ENCODE results near the gene ACRV1. TPM values are rescaled to one million over a fixed set of nuclear protein-coding genes. Genes with fewer than 3 reads are reported as not detected.

ACRV1 gene
- total RNA-seq, 2 donors from 2014 or later, result not detected

DNA sequence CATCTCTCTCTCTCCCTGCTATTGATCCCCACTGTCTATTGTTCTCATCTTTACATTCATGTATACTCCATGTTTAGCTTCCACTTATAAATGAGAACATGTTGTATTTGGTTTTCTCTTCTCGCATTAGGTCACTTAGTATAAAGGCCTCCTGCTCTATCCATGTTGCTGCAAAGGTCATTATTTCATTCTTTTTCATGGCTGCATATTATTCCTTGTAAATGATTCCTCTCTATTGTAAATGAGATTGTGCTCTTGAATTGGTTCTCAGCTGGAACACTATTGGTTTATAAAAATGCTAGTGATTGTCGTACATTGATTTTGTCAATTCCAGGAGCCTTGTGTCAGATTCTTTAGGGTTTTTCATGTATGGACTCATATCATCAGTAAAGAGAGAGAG is 13.5 kb downstream of the ACRV1 start:
- no peak for DNase-seq (ENCODE audit: low spot score)

DNA sequence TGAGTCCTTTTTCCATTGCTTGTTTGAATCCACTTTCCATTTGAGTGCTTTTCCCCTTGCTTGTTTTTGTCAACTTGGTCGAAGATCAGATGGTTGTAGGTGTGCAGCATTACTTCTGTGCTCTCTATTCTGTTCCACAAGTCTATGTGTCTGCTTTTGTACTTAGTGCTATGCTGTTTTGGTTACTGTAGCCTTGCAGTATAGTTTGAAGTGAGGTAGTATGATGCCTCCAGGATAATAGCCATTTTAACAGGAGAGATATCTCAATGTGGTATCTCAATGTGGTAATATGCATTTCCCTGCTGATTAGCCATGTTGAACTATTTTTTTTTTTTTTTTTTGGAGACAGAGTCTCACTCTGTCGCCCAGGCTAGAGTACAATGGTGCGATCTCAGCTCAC is 16.7 kb downstream of the ACRV1 start:
- intact Hi-C loops (cut with DNase I), result no loop called here
- no peak for DNase-seq (ENCODE audit: low spot score)

More for the DNA sequence above, 13.5 kb downstream of the ACRV1 start:
- intact Hi-C loops (cut with DNase I), result no loop called here

DNA sequence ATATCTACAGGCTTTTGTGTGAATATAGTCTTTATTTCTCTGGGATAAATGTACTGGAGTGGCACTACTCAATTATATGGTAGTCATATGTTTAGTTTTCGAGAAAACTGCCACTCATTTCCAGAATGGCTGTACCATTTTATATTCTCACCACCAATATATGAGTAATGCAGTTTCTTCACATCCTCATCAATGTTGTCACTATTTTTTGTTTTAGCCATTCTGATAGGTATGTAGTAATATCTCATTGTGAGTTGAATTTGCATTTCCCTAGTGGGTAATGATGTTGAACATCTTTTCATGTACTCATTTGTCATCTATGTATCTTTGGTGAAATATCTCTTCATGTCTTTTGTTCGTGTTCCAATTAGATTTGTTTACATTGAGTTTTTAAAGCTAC is 18.0 kb downstream of the ACRV1 start:
- intact Hi-C loops (cut with DNase I), result no loop called here
- DNase-seq (ENCODE audit: low spot score), result no peak

DNA sequence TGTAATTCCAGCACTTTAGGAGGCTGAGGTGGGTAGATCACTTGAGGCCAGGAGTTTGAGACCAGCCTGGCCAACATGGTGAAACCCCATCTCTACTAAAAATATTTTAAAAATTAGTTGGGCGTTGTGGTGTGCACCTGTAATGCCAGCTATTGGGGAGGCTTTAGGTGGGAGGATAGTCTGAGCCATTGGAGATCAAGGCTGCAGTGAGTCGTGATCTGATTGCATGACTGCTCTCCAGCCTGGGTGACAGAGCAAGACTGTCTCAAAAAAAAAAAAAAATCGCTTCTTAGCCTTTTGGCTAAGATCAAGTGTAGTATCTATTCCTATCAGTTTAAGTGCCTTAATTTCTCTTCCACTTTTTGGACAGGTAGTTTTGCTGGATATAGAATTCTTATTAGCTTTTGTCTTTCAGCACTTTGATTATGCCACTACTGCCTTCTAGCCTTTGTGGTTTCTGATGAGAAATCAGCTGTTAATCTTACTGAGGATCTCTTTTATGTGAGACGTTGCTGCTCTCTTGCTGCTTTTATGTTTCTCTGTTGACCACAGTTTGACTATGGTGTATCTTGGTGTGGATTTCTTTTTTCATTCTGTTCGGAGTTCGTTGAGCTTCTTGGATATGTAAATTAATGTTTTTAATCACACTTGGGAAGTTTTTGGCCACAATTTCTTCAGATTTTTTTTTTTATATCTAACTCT is 31.0 kb downstream of the ACRV1 start:
- intact Hi-C loops (cut with DNase I), result no loop called here
- no peak for DNase-seq (ENCODE audit: low spot score)

DNA sequence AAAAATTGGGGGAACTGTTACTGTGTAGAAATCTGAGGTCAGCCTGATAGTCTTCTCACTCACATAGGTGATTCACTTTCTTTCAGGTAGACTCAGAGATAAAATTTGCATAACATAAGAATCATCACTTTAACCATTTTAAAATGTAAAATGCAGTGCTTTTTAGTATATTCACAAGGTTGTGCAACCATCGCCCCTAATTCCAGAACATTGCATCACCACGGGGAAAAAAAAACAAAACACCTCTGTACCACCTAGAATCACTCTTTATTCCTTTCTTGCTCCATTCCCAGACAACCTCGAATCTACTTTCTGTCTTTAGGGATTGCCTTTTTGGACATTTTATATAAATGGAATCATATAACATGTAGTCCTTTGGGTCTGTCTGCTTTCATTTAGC is 34.8 kb downstream of the ACRV1 start:
- no peak for DNase-seq (ENCODE audit: low spot score)
- intact Hi-C loops (cut with DNase I), result no loop called here

DNA sequence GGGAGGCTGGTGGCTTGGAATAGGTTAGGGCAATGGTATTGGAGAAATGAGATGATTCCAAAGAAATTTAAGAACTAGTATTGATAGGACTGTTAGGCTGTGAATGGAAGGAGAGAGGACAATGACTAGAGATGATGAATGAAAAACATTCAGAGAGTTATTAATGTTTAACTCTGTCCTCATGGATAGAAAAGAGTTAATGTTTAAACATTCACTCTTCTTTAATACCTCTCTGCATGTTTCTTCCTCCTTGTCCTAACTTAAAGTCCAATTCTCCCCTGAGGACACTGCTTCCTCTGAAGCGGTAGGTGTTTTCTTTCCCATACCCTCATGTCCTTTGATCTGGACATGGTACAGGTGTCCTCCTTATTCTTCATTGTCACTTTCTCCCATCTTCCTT is 42.3 kb downstream of the ACRV1 start:
- intact Hi-C loops (cut with DNase I), result no loop called here
- no peak for DNase-seq (ENCODE audit: low spot score)

DNA sequence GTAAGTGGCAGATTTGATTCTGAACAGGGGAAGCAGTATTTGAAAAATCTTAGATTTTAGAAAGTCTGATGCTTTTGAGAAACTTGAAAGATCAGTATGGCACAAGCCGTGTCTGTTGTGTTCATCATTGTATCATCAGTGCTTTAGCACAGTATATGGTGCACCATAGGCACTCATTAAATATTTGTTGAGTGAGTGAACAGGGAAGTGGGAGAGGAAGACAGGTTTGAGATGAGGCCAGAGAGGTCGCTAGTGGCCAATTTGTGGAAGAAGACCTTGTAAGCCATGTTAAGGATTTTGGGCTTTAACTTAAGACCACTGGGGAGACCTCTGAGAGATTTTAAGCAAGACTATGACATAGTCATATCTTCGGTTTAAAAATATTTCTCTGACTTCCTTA is 42.8 kb downstream of the ACRV1 start:
- intact Hi-C loops (cut with DNase I), result no loop called here
- no peak for DNase-seq (ENCODE audit: low spot score)

DNA sequence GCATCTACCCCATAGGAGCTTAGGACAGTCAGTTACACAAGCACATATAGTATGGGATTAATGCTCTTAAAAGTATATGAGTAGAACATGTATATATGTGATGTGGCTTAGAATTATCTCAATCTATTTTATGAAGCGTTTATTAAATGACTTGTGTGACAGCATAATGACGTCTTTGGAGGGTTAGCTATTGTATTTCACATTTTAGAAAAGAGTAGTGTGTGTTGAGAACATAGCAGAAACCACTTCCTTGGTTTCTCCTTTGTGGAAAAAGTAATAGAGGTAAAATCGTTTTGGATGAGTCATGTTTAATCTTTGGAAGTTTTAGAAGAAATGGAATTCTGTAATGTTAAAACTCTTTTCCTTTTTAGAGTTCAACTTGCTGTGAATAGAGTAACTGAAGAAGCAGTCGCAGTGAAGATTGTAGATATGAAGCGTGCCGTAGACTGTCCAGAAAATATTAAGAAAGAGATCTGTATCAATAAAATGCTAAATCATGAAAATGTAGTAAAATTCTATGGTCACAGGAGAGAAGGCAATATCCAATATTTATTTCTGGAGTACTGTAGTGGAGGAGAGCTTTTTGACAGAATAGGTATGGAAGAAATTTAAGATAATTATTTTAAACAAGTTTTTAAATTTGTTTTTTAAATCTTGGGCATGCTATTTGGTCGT is 53.3 kb downstream of the ACRV1 start:
- intact Hi-C loops (cut with DNase I), result loop anchor here in 1 of 2 donors (10.0 kb wide), 1 partner anchor 247 kb away; no protein-coding TSS in a partner anchor
- no peak for DNase-seq (ENCODE audit: low spot score)

DNA sequence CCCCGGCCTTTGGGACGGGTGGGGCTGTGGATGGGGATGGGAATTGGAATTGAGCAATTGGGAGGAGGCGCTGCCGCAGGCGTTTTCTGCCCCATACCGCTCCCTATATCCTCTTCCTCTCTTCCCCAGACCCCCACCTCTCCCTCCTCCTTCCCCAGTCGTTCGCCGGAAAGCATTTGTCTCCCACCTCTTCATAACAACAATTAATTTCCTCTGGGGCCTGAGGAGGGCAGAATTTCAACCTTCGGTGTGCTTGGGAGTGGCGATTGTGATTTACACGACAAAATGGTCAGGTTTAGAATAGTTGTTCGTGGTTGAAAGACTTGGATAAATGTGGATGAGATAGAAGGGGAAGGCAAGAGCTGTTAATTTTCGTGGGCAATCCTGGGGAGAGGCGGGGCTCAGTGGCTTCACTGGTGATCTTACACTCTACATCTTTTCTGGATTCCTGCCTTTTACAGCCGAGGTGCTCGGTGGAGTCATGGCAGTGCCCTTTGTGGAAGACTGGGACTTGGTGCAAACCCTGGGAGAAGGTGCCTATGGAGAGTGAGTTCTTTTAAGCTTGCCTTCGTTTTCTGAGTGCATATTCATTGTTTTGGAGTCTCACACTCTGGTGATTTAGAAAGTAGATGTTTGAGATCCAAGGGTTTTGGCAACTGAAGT is 54.2 kb downstream of the ACRV1 start:
- intact Hi-C loops (cut with DNase I), result loop anchor here in 1 of 2 donors (10.0 kb wide), 1 partner anchor 248 kb away; no protein-coding TSS in a partner anchor
- DNase-seq (ENCODE audit: low spot score), result no peak

DNA sequence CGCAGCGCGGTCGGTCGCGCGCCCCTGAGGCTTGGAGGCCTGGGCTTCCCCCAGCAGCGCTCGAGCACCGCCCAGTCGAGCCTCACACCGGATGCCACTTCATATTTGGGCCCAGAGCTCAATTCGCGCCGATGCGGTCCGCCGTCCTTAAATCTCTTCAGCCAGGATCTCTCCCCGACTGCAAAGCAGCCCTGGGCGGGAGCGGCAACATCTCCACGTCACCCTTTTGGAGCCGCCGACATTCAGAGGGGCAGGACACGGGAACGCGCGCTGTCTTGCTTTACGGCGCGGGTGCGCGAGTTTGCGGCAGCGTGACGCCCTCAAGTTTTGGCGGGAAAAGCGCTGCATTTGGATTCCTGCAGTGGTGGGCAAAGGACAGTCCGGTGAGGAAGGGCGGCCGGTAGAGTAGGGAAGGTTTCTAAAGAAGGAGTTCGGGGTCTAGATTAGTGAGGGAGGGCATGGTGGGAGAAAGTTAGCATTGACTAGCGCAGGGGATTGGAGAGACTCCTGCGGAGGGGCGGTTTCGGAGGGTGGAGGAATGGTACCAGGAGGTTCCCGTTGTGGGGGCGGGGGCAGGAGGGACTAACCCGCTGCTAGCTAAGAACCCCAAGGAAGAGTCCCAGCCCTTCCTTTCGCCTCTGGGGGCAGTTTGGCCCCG is 54.9 kb downstream of the ACRV1 start:
- peak; percentile 96 for DNase-seq (ENCODE audit: low spot score)
- intact Hi-C loops (cut with DNase I), result loop anchor here in 1 of 2 donors (10.0 kb wide), 1 partner anchor 249 kb away; no protein-coding TSS in a partner anchor

DNA sequence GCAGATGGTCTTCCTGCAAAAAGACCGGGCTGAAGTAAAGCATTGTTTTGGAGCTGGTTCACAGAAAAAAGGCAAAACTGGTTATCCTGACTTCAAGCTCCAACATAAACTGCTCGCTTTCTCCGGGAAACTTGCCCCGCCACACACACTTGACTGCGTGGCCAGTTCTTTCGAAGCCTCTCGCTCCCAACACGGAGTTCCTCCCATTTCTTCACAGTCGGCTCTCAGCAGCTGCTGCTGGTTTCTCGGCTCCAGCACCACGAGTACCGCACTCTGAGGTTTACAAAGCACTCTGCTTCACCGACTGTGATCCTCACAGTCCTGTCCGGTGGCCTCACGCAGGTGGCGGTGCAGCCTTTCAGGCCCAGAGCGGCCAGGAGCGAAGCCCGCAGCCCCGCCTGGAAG is 55.4 kb downstream of the ACRV1 start:
- intact Hi-C loops (cut with DNase I), result loop anchor here in 1 of 2 donors (10.0 kb wide), 1 partner anchor 250 kb away; no protein-coding TSS in a partner anchor

DNA sequence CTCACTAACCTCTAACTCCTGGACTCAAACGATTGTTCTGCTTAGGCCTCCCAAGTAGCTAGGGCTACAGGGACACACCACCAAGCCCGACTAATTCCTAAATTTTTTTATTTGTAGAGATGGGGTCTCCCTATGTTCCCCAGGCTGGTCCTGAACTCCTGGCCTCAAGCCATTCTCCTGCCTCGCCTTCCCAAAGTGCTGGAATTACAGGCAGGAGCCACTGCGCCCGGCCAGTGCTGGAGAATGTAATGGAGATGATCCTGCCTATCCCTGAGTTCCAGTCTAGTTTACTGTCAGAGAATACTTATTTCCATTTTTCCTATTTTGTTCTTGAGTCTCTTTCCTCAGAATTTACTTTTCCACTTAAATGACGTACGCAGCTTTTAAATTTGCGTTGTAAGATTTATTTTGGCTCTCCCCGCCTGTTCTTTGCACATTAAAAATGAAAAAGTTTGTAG is 55.9 kb downstream of the ACRV1 start, which contains the start of gene CHEK1:
Gene CHEK1 (plus strand): TSS at position 408 of the 458 bp plus-strand sequence. CDS start 1,606 bp downstream, outside the sequence.
- intact Hi-C loops (cut with DNase I), result loop anchor here in 1 of 2 donors (10.0 kb wide), 1 partner anchor 250 kb away; no protein-coding TSS in a partner anchor

More for the DNA sequence above, 55.4 kb downstream of the ACRV1 start:
- DNase-seq (ENCODE audit: low spot score), result no peak

DNA sequence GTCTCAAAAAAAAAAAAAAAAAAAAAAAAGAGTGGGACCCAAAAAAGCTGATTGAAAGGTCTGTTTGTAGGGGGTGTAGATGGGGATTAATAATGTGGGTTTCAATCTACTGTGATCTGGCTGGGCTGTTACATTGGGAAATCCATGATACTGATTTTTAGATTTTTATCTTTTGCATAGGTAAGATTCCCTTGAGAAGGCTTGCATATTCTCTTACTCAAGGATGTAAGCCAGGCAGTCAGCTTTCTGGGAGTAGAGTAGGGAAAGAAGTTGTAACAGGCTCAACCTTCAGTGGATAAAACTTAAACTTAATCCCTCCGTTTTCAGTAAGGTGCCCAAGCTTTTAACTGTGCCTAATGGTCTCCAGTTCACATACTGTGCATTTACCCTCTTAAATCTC is 57.6 kb downstream of the ACRV1 start:
- intact Hi-C loops (cut with DNase I), result loop anchor here in 1 of 2 donors (10.0 kb wide), 1 partner anchor 252 kb away; no protein-coding TSS in a partner anchor
- DNase-seq (ENCODE audit: low spot score), result no peak

More for the DNA sequence above, 55.9 kb downstream of the ACRV1 start, which contains the start of gene CHEK1:
- no peak for DNase-seq (ENCODE audit: low spot score)

DNA sequence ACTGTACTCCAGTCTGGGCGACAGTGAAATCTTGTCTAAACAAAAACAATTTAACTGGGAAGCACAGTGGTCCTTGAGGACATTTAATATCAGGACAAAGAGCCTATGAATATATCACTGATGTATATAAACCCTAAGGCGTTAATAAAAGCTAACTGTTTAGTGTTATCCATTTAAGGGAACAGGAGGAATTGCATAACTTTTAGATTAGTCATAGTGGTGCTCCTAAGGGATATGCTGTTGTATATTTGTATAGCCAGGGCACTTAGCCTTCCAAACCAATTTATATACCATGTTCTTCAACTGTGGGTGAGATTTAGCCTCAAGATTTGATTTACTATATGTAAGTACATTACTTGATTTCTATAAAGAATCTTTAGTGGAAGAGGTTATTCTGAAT is 58.7 kb downstream of the ACRV1 start:
- DNase-seq (ENCODE audit: low spot score), result no peak
- intact Hi-C loops (cut with DNase I), result loop anchor here in 1 of 2 donors (10.0 kb wide), 1 partner anchor 253 kb away; no protein-coding TSS in a partner anchor

Other genes starting within 250 kb of the ACRV1 start
- 10 to 100 TPM; 55.4 to 67.7 TPM for gene FEZ1, start 184.6 kb downstream of the ACRV1 start, total RNA-seq
- gene EI24, start 111.4 kb downstream of the ACRV1 start, total RNA-seq, result 10 to 100 TPM; 52.5 to 57.5 TPM
- 100 to 1,000 TPM in 1 of 2 donors, 10 to 100 TPM in 1; 96.1 to 101 TPM for gene STT3A, start 88.0 kb downstream of the ACRV1 start, total RNA-seq
- gene CHEK1, start 55.7 kb downstream of the ACRV1 start, total RNA-seq, result 1 to 10 TPM; 2.5 to 5.0 TPM
- not detected for gene PATE1, start 65.4 kb upstream of the ACRV1 start, total RNA-seq
- under 1 TPM in 1 of 2 donors, not detected in 1; 0.79 TPM for gene PATE2, start 98.0 kb upstream of the ACRV1 start, total RNA-seq
- gene PATE3, start 107.3 kb upstream of the ACRV1 start, total RNA-seq, result not detected
- not detected for gene PATE4, start 152.5 kb upstream of the ACRV1 start, total RNA-seq
- 1 to 10 TPM; 3.7 to 5.0 TPM for gene HYLS1, start 206.8 kb upstream of the ACRV1 start, total RNA-seq
- gene PUS3, start 222.4 kb upstream of the ACRV1 start, total RNA-seq, result 1 to 10 TPM; 7.1 to 9.1 TPM
- not detected for gene DDX25, start 223.7 kb upstream of the ACRV1 start, total RNA-seq

Data from posterior vena cava (tissue), 2 donors.